Nephron (organoid): ENCODE results near the gene BABAM2.
"Not testable (repeated sequence)": the region's sequence is repeated elsewhere in the genome, so short reads cannot be mapped to it uniquely, and the experiment has no call there.

Experiments
- H3K27ac Mint-ChIP-seq, 3 experiments: 2 replicates each; pipeline ENCODE4 v1.8.0; 2020; ENCODE audit warnings: mixed read lengths in 3 of 3, mild to moderate bottlenecking in 2 of 3, moderate library complexity in 1 of 3
- H3K27me3 Mint-ChIP-seq: 2 replicates; pipeline ENCODE4 v1.8.0; 2021; ENCODE audit warnings: low read depth, mild to moderate bottlenecking, moderate library complexity, mixed read lengths
- H3K36me3 Mint-ChIP-seq: 2 replicates; pipeline ENCODE4 v1.8.0; 2020; ENCODE audit warnings: low read depth, mixed read lengths
- H3K4me1 Mint-ChIP-seq: 2 replicates; pipeline ENCODE4 v1.8.0; 2020; ENCODE audit warnings: mixed read lengths
- H3K4me3 Mint-ChIP-seq, 3 experiments: 2 replicates each; pipeline ENCODE4 v1.8.0; 2020; ENCODE audit warnings: mild to moderate bottlenecking in 3 of 3, mixed read lengths in 3 of 3, moderate library complexity in 2 of 3
- H3K9me3 Mint-ChIP-seq: 2 replicates; pipeline ENCODE4 v1.8.0; 2020; ENCODE audit warnings: mixed read lengths
- TF ChIP-seq, protein P1 (sequence below), 3 experiments: fragments of 200-600 bp; sonication (generic); IDR thresholded peaks; one replicate each; pipeline ENCODE4 v1.5.0; 2021; ENCODE audit warnings: antibody characterized with exemption in 3 of 3; ENCODE audit not compliant: unreplicated experiment in 3 of 3

The BABAM2 gene

DNA sequence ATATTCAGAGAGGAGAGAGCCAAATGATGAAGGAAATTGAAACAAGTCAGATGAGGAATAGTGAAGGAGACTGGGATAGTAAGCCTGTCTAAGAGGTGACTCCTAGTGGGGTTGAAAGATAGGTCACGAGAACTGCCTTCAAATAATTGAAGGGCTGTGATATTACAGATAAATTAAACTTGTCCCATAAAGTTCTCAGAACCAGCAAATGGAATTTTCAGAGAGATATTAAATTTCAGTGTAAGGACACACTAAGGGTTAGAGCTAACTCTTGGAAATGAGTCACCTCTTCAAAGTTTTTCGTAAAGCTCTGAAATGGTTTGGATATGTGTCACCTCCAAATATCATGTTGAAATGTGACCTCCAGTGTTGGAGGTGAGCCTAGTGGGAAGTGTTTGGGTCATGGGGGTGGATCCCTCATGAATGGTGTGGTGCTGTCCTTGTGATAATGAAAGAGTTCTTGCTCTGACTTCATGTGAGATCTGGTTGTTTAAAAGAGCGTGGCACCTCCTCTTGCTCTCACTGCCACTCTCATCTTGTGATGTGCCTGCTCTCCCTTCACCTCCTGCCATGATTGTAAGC is 87.3 kb downstream of the BABAM2 start:
- Mint-ChIP-seq H3K36me3 (peaks cover 5% of the 10 kb centered on the region), H3K4me1 (peaks cover 6% of the 10 kb centered on the region), H3K9me3 (peaks cover 3% of the 10 kb centered on the region), H3K4me3 (no peak overlapping the region), H3K27me3 (no peaks in the 10 kb centered on the region), H3K27ac (peak overlapping the region in 2 of 3 experiments; percentile 9 to 10)
- TF ChIP-seq, protein P1, sequence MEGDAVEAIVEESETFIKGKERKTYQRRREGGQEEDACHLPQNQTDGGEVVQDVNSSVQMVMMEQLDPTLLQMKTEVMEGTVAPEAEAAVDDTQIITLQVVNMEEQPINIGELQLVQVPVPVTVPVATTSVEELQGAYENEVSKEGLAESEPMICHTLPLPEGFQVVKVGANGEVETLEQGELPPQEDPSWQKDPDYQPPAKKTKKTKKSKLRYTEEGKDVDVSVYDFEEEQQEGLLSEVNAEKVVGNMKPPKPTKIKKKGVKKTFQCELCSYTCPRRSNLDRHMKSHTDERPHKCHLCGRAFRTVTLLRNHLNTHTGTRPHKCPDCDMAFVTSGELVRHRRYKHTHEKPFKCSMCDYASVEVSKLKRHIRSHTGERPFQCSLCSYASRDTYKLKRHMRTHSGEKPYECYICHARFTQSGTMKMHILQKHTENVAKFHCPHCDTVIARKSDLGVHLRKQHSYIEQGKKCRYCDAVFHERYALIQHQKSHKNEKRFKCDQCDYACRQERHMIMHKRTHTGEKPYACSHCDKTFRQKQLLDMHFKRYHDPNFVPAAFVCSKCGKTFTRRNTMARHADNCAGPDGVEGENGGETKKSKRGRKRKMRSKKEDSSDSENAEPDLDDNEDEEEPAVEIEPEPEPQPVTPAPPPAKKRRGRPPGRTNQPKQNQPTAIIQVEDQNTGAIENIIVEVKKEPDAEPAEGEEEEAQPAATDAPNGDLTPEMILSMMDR (IDR thresholded peaks at IDR 0.05; ENCODE audit: unreplicated experiment in 3 of 3), result no peak

DNA sequence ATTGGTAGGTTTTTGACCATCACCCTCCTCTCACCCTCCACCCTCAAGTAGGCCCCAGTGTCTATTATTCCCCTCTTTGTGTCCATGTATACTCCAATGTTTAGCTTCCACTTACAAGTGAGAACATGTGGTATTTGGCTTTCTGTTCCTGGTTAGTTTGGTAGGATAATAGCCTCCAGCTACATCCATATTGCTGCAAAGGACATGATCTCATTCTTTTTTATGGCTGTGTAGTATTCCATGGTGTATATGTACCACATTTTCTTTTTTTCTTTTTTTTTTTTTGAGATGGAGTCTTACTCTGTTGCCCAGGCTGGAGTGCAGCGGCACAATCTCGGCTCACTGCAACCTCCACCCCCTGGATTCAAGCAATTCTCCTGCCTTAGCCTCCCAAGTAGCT is 88.2 kb downstream of the BABAM2 start:
- H3K27me3 Mint-ChIP-seq, H3K27ac Mint-ChIP-seq, H3K4me3 Mint-ChIP-seq, H3K4me1 Mint-ChIP-seq, H3K36me3 Mint-ChIP-seq, H3K9me3 Mint-ChIP-seq: not testable (repeated sequence)

DNA sequence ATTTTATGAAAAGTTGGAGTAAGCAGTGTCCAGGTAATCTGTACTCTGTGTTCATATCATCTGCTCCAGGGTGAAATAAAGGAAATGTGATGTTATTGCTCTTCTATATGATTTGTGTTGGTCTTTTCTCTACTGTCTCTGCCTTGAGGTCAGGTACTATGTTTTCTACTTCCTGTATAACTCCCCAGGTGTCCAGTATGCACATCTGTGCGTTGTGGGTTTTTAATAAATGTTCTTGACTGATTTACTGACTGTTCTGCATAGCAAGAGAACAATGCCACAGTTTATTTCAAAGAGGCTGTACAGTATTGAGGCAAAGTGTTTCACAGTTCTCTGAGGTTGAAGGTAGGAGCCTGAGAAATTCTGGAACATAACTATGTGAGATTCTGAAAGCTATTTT is 89.7 kb downstream of the BABAM2 start:
- Mint-ChIP-seq H3K4me1 (peaks cover 6% of the 10 kb centered on the region), H3K9me3 (peaks cover 6% of the 10 kb centered on the region), H3K36me3 (peaks cover 5% of the 10 kb centered on the region), H3K4me3 (no peak overlapping the region), H3K27me3 (no peaks in the 10 kb centered on the region), H3K27ac (peak overlapping the region; percentile 7 to 22 (median 16))
- TF ChIP-seq, protein P1 (IDR thresholded peaks at IDR 0.05; ENCODE audit: unreplicated experiment in 3 of 3), result no peak

DNA sequence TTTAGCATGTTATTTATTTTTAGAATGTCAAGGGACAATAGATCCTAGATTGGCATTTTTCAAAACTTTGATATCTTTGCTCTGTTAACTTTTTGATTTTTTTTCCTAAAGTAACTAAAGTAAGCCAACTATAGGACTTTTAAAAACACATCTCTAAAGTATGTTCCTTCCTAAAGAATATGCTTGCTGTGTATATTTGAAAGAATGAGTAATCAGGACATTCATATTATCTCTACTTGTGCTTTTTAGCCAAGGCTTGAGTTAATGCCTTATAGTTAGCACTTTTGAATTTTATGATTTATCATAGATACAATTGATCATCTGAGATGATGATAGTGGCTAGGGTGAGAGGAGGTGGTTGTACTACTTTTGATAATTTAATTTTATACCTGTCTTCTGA is 93.6 kb downstream of the BABAM2 start:
- TF ChIP-seq, protein P1 (IDR thresholded peaks at IDR 0.05; ENCODE audit: unreplicated experiment in 3 of 3), result no peak
- Mint-ChIP-seq H3K36me3 (peaks cover 2% of the 10 kb centered on the region), H3K27ac (no peak overlapping the region), H3K27me3 (no peaks in the 10 kb centered on the region), H3K4me1 (peaks cover 6% of the 10 kb centered on the region), H3K4me3 (no peak overlapping the region), H3K9me3 (peaks cover 6% of the 10 kb centered on the region)

DNA sequence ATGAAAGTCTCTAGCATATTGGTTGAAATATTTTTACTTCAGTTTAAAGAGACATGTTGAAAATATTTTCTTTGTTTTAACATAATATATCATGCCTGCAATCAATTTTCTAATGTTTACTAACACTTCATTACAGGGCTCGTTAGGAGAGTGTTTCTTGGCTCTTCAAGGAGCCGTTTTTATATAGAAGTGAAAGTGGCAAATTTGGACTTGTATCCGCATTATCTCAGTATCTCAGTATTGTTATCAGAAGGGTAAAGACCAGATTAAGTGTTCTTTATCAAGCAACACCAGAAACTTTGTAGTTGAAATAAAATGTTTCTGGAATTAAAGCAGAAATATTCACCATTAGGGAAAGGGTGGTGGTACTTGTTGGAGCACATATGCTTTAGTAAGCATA is 97.8 kb downstream of the BABAM2 start:
- Mint-ChIP-seq H3K9me3 (peaks cover 3% of the 10 kb centered on the region), H3K27ac (no peak overlapping the region), H3K36me3 (peaks cover 7% of the 10 kb centered on the region), H3K4me1 (peaks cover 6% of the 10 kb centered on the region), H3K4me3 (no peak overlapping the region), H3K27me3 (no peaks in the 10 kb centered on the region)
- TF ChIP-seq, protein P1 (IDR thresholded peaks at IDR 0.05; ENCODE audit: unreplicated experiment in 3 of 3), result no peak

DNA sequence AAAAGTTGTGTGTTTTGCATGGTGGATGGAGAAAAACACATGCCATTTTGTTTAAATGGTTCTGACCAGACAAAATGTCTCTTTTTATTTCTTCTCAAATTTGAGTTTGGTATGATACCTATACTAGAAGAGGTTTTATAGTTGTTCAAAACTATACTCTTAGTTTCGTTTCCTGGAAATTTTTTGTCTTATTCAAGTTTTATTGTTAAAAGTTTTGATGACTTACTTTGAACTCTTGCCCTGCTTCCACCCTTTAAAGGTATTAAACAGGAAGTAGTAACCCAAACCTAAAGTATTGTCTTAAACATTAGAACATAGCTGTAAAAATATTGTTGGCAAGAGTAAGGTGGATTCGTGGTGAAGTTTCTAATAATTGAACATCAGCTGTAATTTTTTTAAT is 98.2 kb downstream of the BABAM2 start:
- H3K4me3 Mint-ChIP-seq, result no peak overlapping the region
- peaks cover 6% of the 10 kb centered on the region for H3K4me1 Mint-ChIP-seq
- TF ChIP-seq, protein P1 (IDR thresholded peaks at IDR 0.05; ENCODE audit: unreplicated experiment in 3 of 3), result no peak
- no peaks in the 10 kb centered on the region for H3K27me3 Mint-ChIP-seq
- H3K27ac Mint-ChIP-seq, result no peak overlapping the region
- peaks cover 7% of the 10 kb centered on the region for H3K36me3 Mint-ChIP-seq
- peaks cover 3% of the 10 kb centered on the region for H3K9me3 Mint-ChIP-seq
